Measurements from ENCODE around the gene HOXC9.

The HOXC9 gene

DNA sequence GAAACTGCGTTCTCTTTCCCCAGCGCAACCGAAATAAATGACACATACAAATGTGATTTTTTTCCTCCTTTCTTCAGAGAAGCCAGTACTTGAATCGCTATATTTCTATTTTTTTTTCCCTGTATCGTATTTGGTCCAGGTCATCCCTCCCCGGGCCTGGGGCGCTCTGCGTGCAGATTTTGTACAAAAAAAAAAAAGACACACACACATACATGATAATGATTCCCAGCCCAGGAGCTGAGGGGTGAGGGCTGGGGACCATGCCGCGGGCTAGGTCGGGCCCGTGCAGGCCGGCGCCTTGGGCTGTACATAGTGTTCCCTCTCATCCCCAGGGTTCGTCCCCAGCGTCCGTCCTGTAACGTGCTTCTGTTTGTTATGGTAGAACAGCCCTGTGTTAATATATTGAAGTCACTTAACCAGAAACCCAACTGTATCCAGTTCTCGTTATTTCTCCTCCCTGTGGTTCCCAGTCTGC, 3.0 kb downstream of the HOXC9 start:
- DNase-seq: no peak

DNA sequence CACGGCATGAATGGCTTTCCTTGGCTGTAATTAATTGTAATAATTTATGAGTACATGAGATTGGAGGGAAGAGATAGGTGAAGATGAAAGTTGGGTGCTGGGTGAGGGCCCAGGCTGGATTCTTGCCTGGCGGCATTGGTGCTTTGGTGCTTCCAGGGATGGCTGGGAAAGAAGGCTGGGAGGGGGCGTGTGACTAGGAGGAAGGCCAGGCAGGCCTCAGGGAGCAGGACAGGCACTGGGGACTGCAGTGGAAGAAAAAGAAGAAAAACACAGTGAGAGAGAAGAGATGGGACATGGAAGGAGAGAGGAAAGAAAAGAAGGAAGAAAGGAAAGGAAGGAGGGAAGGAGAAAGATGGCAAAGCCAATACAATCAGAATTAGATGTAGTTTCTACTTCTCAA, 3.7 kb downstream of the HOXC9 start:
- no peak for DNase-seq

DNA sequence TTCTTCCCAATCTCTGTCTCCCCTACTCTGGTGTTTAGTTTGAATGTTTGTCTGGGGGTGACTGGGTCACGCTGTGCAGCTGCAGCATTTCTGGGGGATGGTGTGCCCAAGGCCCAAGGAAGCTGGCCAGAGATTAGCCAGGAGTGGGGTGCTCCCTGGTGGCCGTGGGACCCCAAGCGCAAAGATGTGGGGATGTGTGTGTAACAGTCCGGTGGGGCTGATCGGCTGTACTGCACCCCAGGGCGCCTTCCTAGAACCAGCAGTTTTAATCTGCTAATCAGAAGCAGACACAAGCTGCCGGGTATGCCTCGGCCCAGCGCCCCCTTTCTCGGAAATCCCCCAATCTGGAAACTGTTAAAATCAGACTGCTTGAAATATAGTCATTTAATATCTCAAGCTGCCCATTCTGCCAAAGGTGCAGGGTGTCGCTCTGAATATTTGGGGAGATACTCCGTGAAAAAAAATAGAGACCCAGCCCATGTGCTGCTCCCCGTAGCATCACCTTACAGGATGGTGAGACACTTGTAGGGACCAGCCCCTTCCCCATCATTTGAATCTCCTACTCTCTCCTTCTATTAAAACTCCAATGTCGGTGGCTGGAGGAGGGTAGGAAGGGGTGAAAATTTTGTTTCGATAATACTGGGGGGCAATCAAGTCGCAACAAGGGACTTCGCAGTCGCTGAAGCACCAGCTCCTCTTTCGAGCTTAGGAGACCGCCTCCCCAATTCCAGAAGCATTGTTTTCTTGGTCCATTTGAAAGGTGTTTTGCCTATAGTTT, 4.3 kb downstream of the HOXC9 start:
- DNase-seq: no peak

DNA sequence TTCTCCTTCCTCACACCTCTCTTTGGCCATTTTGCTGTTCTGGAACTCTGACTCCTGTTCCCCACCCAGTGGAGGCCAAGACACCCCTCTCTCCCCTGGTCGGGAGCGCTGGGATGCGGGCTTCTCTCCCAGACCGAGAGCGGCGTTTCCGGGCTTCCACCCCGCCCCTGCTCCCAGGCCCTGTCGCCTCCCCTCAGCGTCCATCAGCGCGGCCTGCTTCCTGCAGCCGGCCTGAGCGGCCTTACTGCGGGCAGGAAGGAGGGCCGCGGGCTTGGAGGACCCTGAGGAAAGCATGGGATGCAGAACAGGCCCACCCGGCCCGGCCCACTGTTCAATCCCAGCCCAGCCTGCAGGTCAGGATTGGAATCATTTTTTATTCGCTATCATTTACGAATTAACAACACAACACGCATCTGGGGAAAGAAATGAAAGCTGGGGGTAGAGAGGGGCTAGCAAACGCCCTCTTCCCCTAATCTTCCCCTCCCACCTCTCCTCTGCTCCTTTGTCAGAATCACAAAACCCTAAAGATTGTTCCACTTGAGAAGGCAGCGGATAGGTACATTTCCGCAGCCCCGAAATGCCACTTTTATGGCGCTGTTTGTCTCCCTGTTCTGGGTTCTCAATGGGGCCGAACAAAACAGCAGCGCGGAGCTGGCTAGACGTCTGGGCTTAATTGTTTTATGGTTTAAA, 5.0 kb downstream of the HOXC9 start:
- no peak for DNase-seq

DNA sequence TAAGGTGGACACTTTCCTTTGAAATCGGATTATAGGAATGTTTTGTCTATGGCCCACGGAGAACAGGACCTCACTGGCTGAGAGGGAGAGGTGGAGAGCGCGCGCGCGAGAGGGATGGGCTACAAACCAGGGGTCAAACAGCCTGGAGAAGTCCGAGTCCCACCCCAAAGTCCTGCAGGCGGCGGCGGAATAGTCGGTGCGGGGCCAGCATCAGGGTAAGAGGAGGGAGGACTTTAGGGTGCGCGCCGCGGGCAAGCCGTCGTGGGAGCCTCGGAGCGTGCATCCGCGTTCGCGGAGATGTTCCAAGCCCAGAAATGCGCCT, 5.5 kb downstream of the HOXC9 start:
- no peak for DNase-seq

DNA sequence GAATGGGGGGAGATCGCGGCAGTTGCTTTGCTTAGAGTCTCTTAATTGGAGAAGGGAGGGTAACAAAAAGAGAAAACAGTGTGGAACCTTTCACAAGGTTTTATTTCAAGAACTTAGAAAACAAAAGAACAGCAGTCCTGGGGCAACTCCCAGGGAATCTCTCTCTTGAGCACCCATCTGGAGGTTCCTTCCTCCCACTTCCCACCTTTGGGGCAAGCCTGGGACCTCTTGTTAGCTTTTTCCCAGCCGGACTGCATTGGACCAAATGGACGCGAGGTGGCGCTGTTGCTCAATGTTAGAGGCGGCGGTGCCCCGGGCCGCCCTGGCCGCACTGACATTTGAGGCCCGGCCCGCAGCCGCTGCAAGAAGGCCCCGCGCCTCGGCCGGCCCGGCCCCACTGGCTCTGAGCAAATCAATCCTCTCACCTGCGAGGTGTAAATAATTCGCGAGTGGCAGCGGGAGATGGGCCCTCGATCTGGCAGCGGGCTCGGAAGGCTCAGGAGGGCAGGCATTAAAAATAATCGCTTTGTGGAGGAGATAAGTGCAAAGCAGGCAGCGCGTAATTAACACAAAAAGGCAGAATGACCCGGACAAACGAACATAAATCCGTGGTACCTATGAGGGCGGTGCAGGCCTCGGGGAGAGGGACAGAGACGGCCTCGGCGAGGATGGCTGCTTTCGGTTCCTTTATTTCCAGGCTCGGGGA, 6.0 kb downstream of the HOXC9 start:
- DNase-seq: peak; percentile 83

DNA sequence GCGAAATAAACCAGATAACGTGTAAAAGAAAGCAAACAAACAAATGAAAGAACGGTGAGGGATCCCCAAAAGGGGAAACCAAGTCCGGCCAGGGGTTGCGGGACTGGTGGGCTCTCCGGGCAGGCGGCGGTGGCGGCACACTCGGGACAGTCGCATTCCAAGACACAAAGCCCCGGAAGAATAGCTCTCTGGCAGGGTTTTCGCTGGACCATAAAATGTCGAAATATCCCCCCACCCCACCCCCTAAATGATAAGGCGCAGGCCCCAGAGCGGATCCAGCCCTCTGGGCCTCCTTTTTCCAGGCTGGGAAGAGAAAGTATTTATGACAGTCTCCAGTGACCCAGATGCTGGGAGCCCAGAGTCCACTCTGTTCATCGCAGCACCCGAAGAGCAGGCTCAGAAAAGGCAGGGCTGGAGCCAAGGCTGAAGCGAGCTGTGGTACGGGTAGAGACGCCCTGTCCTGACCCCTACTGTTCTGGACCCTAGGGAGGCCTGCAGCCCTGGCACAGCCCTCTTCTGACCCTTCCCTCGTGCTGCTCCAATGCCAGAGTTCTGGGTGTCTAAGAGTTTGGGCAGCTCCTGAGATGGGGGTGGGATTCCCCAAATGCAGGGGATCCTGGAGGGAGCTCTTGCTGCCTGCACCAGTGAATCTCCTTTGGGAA, 6.7 kb downstream of the HOXC9 start:
- DNase-seq: no peak

DNA sequence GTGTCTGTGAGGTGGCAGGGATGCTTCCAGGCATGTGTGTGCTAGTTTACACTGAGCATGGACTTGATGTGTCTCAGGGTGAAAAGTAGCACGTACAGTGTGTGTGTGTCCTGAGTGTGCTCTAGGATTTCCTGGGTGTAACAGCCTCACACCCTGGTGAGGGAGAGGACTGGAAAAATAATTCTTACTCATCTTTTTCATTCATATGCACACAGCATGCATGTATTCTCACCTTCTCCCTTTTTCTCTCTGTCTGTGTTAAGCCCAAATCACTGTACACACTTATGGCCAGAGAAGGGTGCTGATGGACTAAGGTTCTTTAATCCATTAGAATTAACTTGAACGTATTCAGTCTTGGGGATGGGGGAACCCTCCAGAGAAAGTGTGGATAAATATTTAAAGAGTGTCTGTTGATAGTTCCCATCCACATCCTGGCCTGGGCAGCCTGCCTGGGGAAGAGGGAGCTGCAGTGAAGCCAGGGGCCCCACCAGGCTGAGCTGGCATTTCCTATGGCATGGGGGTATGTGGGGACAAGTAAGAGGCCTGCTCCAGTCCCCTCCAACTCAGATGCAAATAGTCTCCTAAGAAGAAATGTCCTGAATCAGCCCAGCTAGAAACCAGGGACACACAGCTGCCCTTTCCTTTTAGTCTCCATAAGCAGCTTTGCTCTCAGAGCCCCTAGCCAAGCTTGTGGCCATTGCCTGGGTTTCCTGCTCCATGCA, 7.7 kb downstream of the HOXC9 start:
- DNase-seq: no peak

DNA sequence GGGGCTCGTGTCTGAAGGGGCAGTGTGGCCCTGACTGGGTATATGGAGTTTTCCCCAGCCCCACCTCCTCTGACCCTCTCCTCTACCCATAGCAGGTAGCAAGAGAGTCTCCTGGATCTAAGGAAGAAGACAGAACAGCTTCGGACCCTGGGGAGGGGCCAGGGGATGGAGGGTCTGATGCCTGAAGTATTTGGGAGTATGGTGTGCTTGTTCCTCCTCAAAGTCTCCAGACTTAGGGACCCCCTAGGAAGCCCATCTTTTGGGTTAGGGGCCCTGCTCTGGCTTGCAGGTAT, 8.2 kb downstream of the HOXC9 start:
- no peak for DNase-seq

DNA sequence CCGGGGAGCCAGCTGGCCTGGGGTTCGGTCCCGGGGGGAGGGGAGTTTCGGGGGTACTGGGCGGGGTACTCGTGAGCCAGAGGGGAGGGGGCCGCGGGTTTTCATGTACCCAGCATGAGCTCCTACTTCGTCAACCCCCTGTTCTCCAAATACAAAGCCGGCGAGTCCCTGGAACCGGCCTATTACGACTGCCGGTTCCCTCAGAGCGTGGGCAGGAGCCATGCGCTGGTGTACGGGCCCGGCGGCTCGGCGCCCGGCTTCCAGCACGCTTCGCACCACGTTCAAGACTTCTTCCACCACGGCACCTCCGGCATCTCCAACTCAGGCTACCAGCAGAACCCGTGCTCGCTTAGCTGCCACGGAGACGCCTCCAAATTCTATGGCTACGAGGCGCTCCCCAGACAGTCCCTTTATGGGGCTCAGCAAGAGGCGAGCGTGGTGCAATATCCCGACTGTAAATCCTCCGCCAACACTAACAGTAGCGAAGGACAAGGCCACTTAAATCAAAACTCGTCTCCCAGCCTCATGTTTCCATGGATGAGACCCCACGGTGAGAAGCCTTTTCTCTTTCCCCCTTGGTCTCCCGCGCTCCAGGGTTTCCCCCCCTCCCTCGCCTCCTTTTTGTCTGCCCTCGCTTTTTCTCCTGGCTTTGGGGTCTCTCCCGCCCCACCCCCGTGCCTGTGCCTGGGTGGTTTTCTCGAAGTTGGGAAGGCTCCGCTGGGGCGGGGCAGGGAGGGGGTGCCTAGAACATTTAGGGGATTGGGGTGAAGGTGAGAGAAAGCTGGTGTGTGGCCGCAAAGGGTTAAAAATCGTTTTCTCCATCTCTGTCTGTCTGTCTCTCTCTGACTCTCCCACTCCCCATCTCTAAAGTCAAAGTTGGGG, 9.5 kb downstream of the HOXC9 start:
- no peak for DNase-seq

DNA sequence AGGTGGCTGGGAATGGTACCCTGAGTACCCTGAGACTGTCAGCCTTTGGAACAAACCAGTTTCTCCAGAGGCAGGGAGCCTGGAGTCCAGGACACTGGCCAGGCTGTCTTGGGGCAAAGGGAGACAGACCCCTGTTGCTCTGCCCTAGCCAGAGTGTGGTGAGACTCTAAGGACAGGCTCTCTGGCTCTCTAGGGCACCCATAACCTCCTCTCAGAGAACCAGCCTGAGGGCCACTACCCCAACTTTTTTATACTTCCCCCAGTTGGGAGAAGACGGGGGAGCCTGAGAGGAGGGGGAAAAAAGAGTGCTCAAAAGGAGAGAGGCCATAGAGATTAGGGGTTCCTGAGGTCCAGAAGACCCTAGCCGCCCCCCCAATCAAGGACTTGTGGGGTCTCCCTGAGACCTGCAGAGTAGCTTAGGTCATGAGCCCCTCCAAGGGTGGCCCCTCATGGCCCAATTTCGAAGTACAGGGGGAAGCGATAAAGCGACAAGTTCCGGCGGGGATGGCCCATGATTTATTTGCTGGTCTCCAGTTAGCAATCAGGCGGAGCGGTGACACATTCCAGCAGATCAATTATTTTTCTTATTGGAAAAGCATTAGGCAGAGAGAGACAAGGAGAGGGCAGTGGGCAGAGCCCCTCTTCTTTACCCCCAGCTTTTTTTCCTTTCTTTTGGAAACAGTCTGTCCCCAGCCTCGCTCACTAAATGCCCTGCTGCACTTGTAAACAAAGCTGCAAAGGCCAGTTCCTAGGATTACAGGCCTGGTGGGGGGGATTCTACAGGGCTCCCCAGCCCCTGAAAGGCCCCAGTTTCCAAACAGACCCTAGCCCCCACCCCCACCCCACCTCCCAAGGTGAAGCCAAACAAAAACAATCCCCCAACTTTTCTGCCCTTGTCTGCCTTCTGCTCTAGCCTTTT, 10.4 kb downstream of the HOXC9 start:
- DNase-seq: no peak

DNA sequence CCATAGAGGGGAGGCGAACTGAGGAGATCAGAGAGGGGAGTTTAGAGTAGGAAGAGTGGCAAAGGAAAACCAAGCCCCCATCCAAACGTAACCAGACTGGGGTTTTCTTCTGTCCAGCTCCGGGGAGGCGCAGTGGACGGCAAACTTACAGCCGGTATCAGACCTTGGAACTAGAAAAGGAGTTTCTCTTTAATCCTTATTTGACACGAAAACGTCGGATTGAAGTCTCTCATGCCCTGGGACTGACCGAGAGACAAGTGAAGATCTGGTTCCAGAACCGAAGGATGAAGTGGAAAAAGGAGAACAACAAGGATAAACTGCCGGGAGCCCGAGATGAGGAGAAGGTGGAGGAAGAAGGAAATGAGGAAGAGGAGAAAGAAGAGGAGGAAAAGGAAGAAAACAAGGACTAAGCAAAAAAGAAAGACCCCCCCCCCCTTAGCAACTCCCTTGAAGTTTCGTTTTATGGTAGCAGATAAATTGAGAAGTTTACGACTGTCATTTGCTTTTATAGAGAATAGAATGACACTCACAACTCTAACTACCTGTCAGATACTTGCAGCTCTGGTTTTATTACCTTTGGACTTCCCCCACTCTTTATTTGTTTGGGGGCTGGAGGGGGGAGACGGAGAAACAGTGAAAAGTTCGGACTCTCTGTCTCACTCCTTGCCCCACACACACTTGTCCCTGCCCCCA, 11.2 kb downstream of the HOXC9 start:
- DNase-seq: no peak

DNA sequence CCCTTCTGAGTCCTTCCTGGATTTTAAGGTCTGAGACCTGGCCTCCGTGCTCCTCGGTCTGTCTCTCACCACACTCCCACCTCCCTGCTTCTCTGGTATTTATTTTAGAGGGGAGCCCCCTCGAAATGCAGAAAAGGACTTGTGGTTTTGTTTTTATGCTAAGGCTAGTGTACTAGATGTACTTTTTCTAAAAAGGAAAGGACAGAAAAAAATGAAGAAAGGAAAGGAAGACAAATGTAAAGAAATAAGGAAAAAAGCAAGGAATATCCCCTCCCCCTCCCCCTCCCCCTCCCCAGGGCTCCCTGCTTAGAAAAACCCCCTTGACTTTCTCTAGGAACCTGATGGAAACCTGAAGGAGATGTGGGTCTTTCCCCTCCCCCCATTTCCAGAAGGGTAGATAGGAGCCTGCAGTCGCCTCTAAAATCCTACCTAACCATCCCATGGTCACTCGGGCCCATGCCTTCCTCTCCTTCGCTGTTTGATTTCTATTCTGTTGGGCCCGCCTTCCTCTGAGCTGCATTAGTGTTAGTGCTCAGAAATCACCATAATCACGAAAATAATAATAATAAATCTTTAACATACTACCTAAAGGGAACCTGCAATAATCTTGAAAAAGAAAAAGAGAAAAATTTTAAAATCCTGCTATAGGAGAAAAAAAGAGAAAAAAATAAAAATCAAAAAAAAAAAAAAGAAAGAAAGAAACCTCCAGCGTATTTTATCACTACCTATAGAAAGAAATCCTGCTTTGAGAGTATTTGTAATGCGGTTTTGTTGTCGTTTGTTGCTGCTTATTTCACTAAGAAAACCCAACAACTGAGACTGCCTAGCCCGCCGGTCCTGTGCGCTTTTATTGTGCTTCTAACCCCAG, 11.9 kb downstream of the HOXC9 start:
- DNase-seq: no peak

DNA sequence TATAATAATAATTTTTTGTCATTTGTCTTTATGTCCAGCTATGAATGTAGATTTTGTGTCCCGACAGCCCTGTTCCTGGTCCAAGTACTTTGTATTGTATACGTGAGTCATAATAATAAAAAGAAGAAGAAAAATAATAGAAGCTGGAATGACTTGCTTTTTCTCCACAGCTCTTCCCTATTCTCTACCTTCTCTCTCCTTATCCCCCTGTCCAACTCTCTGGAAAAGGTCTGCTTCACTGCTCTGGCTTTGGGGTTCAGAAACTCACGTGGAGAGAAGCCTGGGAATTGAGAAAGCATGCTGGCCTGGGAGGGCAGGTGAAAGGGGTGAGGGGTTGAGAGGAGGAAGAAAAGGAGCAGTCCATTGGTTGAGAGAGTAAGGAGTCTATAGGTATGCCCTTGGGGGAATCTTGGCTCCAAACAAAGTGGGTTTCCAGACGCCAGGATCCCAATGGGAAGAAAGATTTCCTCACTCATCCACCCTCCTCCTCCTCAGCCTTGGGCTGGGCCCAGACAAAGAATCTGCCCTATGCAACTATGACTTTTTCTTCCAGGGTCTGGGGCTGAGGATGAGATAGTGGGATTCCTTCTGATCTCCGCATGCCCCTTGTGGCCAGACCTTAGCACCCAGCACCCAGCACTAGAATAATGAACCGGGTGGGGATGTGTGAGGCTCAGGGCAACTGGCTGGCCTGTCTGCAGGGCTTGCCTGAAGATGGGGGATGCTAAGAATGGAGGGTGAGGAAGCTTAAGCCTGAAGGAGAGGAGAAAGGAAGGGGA, 12.9 kb downstream of the HOXC9 start:
- DNase-seq: no peak

DNA sequence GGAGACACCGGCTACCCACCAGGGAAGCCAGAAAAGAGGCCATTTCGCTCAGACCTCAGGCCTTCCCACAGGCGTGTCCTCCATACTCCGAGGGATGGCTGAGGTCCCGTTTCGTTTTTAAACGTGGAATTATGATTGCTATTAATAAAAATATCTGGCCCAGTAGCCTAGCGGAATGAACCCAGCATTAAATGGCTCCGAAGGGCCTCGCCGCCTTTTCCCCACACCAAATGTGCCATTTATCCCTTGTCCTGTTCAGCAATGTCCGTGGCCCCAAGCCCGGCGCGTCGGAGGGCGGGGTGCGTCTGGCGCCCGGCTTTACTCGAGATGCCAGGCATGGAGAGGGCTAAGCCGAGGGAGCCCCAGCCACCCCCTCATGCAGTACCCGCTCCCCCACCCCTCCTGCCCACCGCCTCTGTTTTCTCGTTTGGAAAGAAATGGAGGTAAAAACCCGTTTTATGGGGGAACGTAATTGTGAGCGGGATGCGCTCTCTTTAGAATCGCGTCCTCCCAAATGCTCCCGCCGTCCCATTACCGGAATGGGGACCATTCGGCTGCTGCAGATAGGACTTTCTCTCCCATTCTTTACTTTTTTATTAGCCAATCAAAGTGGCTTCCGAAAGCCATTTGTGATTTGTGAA, 14.5 kb downstream of the HOXC9 start:
- no peak for DNase-seq

DNA sequence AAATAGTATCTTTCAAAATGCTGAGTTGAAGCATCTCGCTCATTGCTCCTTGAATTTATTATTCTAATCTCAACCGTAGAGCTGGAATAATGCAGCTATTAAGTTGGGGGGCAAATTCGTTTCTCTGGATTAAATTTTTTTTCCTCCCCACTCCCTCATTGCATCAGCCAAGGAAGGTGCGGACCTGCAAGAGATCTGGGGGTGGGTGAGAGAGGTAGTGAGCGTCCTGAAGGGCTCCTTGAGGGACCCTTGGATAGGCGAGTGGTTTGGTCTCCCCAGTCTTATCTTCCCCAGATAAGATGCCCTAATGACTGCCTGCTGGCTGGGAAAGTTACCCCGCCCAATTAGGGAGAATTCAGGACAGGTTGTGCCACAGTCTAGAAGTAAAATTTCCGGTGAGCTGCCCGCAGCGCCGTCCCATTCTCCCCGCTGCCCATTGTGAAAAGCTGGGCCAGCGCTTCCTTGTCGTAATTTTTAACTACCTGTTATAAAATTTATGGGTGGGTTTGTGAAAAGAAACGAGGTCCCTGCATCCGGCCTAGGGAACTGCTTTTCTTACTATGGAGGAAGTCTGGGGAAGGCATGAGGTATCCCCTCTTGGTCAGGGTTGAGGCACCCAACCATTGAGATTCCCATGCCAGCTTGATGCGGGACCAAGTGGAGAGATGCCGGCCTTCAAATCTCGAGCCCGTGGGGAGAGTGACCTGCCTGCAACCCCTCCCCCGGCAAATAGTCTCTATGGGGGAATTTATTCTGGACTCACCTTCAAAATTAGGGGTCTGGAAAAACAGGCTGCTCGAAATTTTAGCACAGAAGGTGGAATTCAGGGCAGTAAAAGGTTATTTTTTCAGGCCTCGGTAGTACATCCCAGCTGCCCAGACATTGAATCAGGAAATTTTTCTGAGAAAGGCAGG, 15.3 kb downstream of the HOXC9 start:
- no peak for DNase-seq

DNA sequence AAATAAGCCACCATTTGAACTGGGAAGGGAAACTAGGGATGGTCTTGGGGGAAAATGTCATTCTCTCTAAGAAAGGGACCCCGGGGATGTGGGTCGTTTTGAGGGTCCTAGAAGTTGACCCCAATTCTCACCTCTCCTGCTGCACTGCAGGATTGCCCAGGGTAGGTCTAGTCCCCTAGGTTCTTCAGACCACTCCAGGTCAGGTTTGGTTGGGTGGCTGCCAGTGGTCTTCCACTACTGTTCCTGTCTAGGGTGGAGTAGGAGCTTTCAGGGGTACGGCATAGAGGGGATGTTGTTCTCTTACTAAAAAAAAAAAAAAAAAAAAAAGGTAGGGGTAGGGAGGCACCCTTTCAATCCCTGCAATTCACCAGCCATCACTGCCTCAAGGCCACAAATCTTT, 16.1 kb downstream of the HOXC9 start:
- DNase-seq: no peak

All from effector CD8-positive, alpha-beta T cell (primary cell).